HL-60 (cell line): Measurements from ENCODE around the gene LDB2.

ENCODE experiments used
- DNase-seq, 2 experiments: peaks; one replicate each; pipeline ENCODE4 v3.0.0-alpha.2; 2010 to 2020; ENCODE audit warnings: low read depth in 1 of 2, low spot score in 1 of 2
- H3K27ac ChIP-seq: fragments of 250-450 bp; sonication (Bioruptor Pico); replicated peaks from 2 replicates; pipeline ENCODE4 v1.5.1; 2020; ENCODE audit warnings: mild to moderate bottlenecking, moderate library complexity
- H3K27me3 ChIP-seq: fragments of 250-450 bp; sonication (Bioruptor Pico); 2 replicates; pipeline ENCODE4 v1.5.1; 2021; ENCODE audit warnings: mild to moderate bottlenecking, moderate library complexity; ENCODE audit not compliant: insufficient read depth, poor library complexity, severe bottlenecking
- H3K4me3 ChIP-seq: replicated peaks from 2 replicates; pipeline ENCODE4 v1.5.1; 2011; ENCODE audit warnings: mild to moderate bottlenecking, control low read depth, low read length; ENCODE audit not compliant: insufficient read depth
- GABPA ChIP-seq: IDR thresholded peaks from 2 replicates; pipeline ENCODE4 v1.6.1; 2012; ENCODE audit warnings: low read depth
- POLR2AphosphoS5 ChIP-seq: IDR thresholded peaks from 2 replicates; pipeline ENCODE4 v1.6.1; 2012; ENCODE audit warnings: low read depth
- SPI1 ChIP-seq: IDR thresholded peaks from 2 replicates; pipeline ENCODE4 v1.6.1; 2012; ENCODE audit warnings: low read depth, mild to moderate bottlenecking, borderline replicate concordance
- TF ChIP-seq, protein P1 (sequence below): IDR thresholded peaks from 2 replicates; pipeline ENCODE4 v1.6.1; 2012; ENCODE audit warnings: low read depth; ENCODE audit not compliant: insufficient replicate concordance
- TF ChIP-seq, protein P2 (sequence below): IDR thresholded peaks from one replicate; pipeline ENCODE4 v1.5.1; 2011; ENCODE audit warnings: low read length, control low read depth, inconsistent platforms; ENCODE audit not compliant: insufficient read depth

The LDB2 gene

DNA sequence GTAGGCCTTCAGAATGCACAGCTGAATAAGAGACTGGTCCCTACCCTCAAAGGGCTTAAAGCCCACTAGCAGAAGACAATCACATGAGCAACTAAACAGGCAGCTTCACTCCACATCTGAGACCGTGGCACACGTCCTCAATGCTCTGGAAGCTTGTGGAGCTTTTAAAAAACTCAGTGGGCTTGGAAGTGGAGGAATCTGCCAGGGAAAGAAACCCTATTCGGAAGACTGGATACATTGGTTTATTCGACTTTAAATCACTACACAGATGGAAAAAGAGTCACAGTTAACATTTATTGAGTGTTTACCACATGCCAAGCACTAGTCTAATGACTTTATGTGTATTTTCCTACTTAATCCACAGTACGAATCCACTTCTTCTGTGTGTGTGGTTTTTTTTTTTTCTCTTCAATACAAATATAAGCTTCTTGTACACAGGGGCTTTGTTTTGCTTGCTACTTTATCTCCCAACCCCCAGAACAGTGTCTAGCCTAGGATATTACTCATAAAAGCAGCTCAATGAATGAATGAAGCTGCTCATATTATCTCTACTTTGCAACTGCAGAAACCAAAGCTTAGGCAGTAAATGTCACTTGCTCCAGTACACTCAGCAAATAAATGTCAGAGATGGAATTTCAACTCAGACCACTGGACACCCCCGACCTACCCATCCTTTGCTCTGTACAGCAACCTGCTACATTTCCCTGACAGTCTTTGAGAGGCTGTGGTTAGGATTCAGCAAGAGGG lies 137.7 kb downstream of the LDB2 start:
- no peak overlapping the region for H3K27ac ChIP-seq
- TF ChIP-seq, protein P1, sequence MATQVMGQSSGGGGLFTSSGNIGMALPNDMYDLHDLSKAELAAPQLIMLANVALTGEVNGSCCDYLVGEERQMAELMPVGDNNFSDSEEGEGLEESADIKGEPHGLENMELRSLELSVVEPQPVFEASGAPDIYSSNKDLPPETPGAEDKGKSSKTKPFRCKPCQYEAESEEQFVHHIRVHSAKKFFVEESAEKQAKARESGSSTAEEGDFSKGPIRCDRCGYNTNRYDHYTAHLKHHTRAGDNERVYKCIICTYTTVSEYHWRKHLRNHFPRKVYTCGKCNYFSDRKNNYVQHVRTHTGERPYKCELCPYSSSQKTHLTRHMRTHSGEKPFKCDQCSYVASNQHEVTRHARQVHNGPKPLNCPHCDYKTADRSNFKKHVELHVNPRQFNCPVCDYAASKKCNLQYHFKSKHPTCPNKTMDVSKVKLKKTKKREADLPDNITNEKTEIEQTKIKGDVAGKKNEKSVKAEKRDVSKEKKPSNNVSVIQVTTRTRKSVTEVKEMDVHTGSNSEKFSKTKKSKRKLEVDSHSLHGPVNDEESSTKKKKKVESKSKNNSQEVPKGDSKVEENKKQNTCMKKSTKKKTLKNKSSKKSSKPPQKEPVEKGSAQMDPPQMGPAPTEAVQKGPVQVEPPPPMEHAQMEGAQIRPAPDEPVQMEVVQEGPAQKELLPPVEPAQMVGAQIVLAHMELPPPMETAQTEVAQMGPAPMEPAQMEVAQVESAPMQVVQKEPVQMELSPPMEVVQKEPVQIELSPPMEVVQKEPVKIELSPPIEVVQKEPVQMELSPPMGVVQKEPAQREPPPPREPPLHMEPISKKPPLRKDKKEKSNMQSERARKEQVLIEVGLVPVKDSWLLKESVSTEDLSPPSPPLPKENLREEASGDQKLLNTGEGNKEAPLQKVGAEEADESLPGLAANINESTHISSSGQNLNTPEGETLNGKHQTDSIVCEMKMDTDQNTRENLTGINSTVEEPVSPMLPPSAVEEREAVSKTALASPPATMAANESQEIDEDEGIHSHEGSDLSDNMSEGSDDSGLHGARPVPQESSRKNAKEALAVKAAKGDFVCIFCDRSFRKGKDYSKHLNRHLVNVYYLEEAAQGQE, result no peak
- TF ChIP-seq GABPA (no peak), SPI1 (no peak), POLR2AphosphoS5 (no peak)
- TF ChIP-seq, protein P2, sequence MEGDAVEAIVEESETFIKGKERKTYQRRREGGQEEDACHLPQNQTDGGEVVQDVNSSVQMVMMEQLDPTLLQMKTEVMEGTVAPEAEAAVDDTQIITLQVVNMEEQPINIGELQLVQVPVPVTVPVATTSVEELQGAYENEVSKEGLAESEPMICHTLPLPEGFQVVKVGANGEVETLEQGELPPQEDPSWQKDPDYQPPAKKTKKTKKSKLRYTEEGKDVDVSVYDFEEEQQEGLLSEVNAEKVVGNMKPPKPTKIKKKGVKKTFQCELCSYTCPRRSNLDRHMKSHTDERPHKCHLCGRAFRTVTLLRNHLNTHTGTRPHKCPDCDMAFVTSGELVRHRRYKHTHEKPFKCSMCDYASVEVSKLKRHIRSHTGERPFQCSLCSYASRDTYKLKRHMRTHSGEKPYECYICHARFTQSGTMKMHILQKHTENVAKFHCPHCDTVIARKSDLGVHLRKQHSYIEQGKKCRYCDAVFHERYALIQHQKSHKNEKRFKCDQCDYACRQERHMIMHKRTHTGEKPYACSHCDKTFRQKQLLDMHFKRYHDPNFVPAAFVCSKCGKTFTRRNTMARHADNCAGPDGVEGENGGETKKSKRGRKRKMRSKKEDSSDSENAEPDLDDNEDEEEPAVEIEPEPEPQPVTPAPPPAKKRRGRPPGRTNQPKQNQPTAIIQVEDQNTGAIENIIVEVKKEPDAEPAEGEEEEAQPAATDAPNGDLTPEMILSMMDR, result no peak
- DNase-seq, result no peak
- no peak overlapping the region for H3K4me3 ChIP-seq
- no peaks in the 10 kb centered on the region for H3K27me3 ChIP-seq

DNA sequence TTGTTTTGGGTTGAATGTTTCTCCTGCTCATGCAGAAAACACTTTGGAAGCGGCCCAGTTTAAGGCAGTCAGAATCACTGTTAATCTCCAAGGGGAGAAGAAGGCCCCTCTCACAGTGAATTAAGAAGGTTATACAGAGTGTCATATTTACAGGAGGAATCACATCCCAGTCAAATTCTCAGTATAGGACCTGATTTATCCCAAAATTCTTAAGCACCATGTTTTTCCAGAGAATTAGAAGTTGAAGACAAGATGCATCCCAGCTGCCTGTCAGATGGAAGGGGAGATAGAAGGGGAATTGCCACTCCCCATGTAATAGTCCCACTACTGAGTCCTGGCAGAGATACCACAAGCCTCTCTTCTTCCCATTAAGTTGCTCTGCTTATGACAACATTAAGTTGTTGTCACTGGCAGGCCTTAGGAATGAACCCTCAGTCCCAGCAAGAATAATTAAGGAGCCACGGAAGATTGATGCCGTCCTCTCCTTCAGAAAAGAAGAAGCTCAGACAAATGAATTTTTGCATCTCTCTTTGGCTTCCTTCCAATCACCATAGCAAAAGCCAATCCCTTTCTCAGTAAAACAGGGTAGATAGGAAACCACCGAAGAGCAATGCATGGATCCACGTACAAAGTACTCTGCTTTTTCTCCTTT lies 138.4 kb downstream of the LDB2 start:
- H3K4me3 ChIP-seq, result no peak overlapping the region
- DNase-seq, result no peak
- H3K27me3 ChIP-seq, result no peaks in the 10 kb centered on the region
- TF ChIP-seq, protein P1, result no peak
- TF ChIP-seq POLR2AphosphoS5 (no peak), SPI1 (no peak), GABPA (no peak)
- TF ChIP-seq, protein P2, result no peak
- no peak overlapping the region for H3K27ac ChIP-seq

DNA sequence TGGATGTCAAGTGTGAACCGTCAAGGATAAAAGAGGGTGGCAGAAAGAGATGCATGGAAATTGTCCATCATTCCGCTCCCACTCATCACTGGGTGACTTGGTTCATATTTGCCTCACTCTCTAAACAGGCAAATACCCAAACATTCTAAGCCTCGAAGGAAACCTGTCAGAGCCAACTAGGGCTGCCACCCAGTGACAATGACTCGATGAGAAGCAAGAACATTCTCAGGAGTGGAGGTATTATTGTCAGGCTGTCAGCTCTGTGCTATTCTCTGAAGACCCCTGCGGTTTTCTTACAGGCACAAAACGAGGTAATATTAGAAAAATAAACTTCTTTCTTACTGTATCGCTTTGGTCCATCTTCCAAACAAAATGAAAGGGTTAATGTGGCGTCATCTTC lies 139.6 kb downstream of the LDB2 start:
- H3K27ac ChIP-seq, result no peak overlapping the region
- no peak for TF ChIP-seq GABPA
- TF ChIP-seq, protein P1, result no peak

More for the DNA sequence above, 139.6 kb downstream of the LDB2 start:
- DNase-seq, result no peak
- Histone ChIP-seq H3K27me3 (no peaks in the 10 kb centered on the region), H3K4me3 (no peak overlapping the region)
